ENCODE data around the gene BAIAP3. TPM values are rescaled to one million over a fixed set of nuclear protein-coding genes. Genes with fewer than 3 reads are reported as not detected.

BAIAP3 gene
- total RNA-seq, 1 experiment from 2014 or later = 6.8 TPM

DNA sequence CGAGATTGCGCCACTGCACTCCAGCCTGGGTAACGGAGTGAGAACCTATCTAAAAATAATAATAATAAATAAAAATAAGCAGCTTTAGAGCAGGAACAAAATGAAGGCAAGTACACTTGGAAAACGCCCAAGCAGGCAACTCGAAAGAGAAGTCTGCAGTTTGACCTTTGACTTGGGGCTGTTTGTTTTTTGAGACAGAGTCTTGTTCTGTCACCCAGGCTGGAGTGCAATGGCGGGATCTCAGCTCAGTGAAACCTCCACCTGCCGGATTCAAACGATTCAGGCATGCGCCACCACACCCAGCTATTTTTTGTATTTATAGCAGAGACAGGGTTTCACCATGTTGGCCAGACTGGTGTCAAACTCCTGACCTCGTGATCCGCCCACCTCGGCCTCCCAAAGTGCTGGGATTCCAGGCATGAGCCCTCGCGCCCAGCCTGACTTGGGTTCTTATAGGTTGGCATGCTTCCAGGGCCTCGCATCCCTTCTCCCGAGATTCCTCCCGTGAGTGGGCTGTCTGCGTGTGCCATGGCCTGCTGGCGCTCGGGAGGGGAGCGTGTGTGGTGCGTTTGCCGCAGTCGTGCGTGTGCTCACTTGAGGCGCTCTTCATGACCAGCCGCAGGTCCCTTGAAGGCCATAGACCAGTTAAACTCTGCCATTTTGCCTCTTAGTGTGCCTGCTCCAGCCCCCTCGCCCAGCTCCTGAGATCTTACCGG is 42.4 kb upstream of the BAIAP3 start:
- Histone ChIP-seq H3K9me3 (ENCODE audit: control insufficient read depth, low read depth, low read length) (no peaks in the 10 kb centered on the region), H2BK20ac (ENCODE audit: low read depth, low read length, poor library complexity, severe bottlenecking) (no peak overlapping the region), H3K18ac (ENCODE audit: insufficient read length, low read depth, low read length) (no peak overlapping the region), H3K79me1 (ENCODE audit: insufficient read depth, low read depth, low read length, poor library complexity, severe bottlenecking) (no peaks in the 10 kb centered on the region), H3K23ac (ENCODE audit: insufficient read length, low read depth, low read length) (no peak overlapping the region), H3K23me2 (ENCODE audit: insufficient read length, low read depth, low read length, poor library complexity, severe bottlenecking) (no peaks in the 10 kb centered on the region), H2AFZ (ENCODE audit: low read length) (no peak overlapping the region), H4K8ac (replicated peaks; ENCODE audit: insufficient read length, low read depth, low read length) (no peak overlapping the region), H3K9ac (ENCODE audit: extremely low read depth, insufficient read length, low read length) (no peak overlapping the region), H3K14ac (ENCODE audit: insufficient read depth, low read length) (no peak overlapping the region), H2BK5ac (ENCODE audit: insufficient read length, low read length) (no peak overlapping the region), H3K4ac (ENCODE audit: low read depth, low read length) (no peak overlapping the region), H4K91ac (ENCODE audit: insufficient read length, low read depth, low read length) (no peak overlapping the region), H3K4me1 (ENCODE audit: insufficient read depth, low read length) (peaks cover 2% of the 10 kb centered on the region; the same call in 1 of the 2 replicates), H3K27me3 (ENCODE audit: insufficient read depth, low read length) (peaks cover 7% of the 10 kb centered on the region; the same call in 1 of the 2 replicates), H3T11ph (ENCODE audit: low read length) (no peak overlapping the region), H3K79me2 (ENCODE audit: insufficient read depth, low read length) (no peaks in the 10 kb centered on the region), H4K5ac (ENCODE audit: insufficient read length, low read depth, low read length) (no peak overlapping the region), H3K4me2 (ENCODE audit: insufficient read depth, insufficient read length, low read length) (no peak overlapping the region), H4K20me1 (ENCODE audit: control insufficient read depth, insufficient read depth, insufficient read length) (no peaks in the 10 kb centered on the region), H2BK15ac (ENCODE audit: low read depth, low read length) (no peak overlapping the region), H3K56ac (ENCODE audit: insufficient read length, low read depth, low read length) (no peak overlapping the region), H2BK120ac (ENCODE audit: low read depth, low read length, poor library complexity, severe bottlenecking) (no peak overlapping the region), H2AK5ac (ENCODE audit: insufficient read length, low read length) (no peak overlapping the region), H3K27ac (ENCODE audit: insufficient read length, low read depth, low read length) (no peak overlapping the region), H2BK12ac (ENCODE audit: insufficient read length, low read depth, low read length) (no peak overlapping the region)
- peaks cover 69% of the 10 kb centered on the region for H3K27me3 Mint-ChIP-seq (ENCODE audit: low read depth)
- no peaks in the 10 kb centered on the region for H3K36me3 Mint-ChIP-seq (ENCODE audit: insufficient read depth in 1 of 3, low read depth in 3 of 3)
- H3K27ac Mint-ChIP-seq = no peak overlapping the region
- no CpG with 5 or more reads among the region's 29 CpGs for WGBS (ENCODE audit: extremely low coverage, insufficient read length, low lambda C conversion rate)
- H3K4me1 Mint-ChIP-seq = peaks cover 36 to 53% of the 10 kb centered on the region in 2 experiments
- no peak for DNase-seq
- TF ChIP-seq, protein P1, sequence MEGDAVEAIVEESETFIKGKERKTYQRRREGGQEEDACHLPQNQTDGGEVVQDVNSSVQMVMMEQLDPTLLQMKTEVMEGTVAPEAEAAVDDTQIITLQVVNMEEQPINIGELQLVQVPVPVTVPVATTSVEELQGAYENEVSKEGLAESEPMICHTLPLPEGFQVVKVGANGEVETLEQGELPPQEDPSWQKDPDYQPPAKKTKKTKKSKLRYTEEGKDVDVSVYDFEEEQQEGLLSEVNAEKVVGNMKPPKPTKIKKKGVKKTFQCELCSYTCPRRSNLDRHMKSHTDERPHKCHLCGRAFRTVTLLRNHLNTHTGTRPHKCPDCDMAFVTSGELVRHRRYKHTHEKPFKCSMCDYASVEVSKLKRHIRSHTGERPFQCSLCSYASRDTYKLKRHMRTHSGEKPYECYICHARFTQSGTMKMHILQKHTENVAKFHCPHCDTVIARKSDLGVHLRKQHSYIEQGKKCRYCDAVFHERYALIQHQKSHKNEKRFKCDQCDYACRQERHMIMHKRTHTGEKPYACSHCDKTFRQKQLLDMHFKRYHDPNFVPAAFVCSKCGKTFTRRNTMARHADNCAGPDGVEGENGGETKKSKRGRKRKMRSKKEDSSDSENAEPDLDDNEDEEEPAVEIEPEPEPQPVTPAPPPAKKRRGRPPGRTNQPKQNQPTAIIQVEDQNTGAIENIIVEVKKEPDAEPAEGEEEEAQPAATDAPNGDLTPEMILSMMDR (conservative IDR thresholded peaks at IDR 0.05) = no peak
- H3K9me3 Mint-ChIP-seq = no peaks in the 10 kb centered on the region
- no peak overlapping the region; a peak in 1 of 5 replicates for H3K4me3 Mint-ChIP-seq

All from H9 (cell line).